ENCODE measurements around the gene CNIH3. TPM values are rescaled to one million over a fixed set of nuclear protein-coding genes. Genes with fewer than 3 reads are reported as not detected.

Gene CNIH3
- total and polyA plus RNA-seq, 2 donors (not counting 3 experiments of a cell fraction or from before 2014, with no cell fraction given), result 1.3 to 2.5 TPM

DNA sequence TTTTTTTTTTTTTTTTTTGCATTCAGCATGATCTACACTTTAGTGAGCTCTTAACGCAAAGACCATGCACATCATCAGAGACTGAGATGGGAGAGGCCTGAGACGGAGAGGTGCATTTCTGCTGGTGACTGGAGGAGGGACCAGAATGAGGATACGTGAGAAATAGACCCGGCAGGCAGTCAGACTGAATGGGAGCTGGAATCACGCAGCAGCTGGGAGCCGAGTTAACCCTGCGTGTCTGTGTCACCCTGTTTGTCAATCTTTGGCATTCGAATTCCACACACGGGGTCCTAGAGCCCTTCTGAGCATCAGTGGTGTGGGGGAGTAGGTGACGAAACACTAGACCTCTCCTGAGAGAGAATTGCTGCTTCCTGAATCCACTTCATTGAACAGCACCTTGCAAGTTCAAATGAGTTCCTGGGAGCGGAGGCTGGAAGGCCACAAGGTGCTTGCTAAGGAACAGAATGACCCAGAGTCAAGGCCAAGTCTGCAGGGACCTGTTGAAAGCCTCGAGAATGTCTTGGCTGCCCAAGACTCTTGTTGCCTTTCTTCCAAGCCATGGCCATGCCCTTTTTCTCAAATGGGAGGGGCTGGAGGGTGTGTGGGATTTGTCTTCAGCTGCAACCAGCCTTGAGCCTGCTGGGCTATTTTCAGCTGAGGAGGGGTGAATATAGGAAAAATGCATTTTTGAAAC is 123.3 kb downstream of the CNIH3 start:
- BruUV-seq (replicated peaks), result no TSS peak
- Histone ChIP-seq H3K9me3 (replicated peaks; ENCODE audit: control insufficient read depth, insufficient read depth, low read length) (no peaks in the 10 kb centered on the region), H3K27me3 (ENCODE audit: control insufficient read depth in 2 of 2, insufficient read depth in 2 of 2, low read length in 2 of 2) (no peaks in the 10 kb centered on the region), H3K9ac (replicated peaks; ENCODE audit: extremely low read depth, insufficient read depth, low read length) (no peak overlapping the region), H3K79me2 (ENCODE audit: control insufficient read depth, insufficient read depth, low read length) (no peaks in the 10 kb centered on the region), H3K4me2 (ENCODE audit: insufficient read depth, low read length) (no peak overlapping the region), H3K27ac (ENCODE audit: insufficient read depth, low read depth, low read length) (no peak overlapping the region), H3K4me1 (ENCODE audit: control insufficient read depth, extremely low read depth, insufficient read depth, low read length) (no peaks in the 10 kb centered on the region), H3K36me3 (ENCODE audit: control insufficient read depth in 2 of 2, extremely low read depth in 1 of 2, insufficient read depth in 2 of 2, low read length in 2 of 2) (no peaks in the 10 kb centered on the region), H4K20me1 (replicated peaks; ENCODE audit: control insufficient read depth, extremely low read depth, insufficient read depth, low read length) (no peaks in the 10 kb centered on the region), H3K9me1 (replicated peaks; ENCODE audit: control insufficient read depth, extremely low read depth, insufficient read depth, low read length) (no peaks in the 10 kb centered on the region), H3K4me3 (replicated peaks in 1 of 3; ENCODE audit: insufficient read depth in 1 of 3, low read depth in 1 of 3, low read length in 3 of 3) (no peak overlapping the region), H2AFZ (ENCODE audit: low read depth, low read length) (no peak overlapping the region)
- DNase-seq (ENCODE audit: low read depth, low spot score) (no peak), FAIRE-seq (no peak)
- intact Hi-C loops (cut with micrococcal nuclease), result no loop called here
- TF ChIP-seq JUN (IDR thresholded peaks at IDR 0.05; ENCODE audit: borderline replicate concordance, insufficient read depth, insufficient read length, low read depth) (no peak), MYC (IDR thresholded peaks at IDR 0.05; ENCODE audit: low read depth, low read length) (no peak), GATA2 (IDR thresholded peaks at IDR 0.05; ENCODE audit: insufficient read depth, insufficient read length, low read depth, low read length) (no peak), POLR2AphosphoS5 (IDR thresholded peaks at IDR 0.05; ENCODE audit: insufficient read depth, low read depth, low read length) (no peak), FOS (IDR thresholded peaks at IDR 0.05; ENCODE audit: borderline replicate concordance, insufficient read depth, low read length) (no peak), EZH2 (IDR thresholded peaks at IDR 0.05; ENCODE audit: borderline replicate concordance, low read depth, low read length, severe bottlenecking) (no peak), POLR2A (IDR thresholded peaks at IDR 0.05; ENCODE audit: low read depth, low read length) (no peak)
- TF ChIP-seq, protein P1, sequence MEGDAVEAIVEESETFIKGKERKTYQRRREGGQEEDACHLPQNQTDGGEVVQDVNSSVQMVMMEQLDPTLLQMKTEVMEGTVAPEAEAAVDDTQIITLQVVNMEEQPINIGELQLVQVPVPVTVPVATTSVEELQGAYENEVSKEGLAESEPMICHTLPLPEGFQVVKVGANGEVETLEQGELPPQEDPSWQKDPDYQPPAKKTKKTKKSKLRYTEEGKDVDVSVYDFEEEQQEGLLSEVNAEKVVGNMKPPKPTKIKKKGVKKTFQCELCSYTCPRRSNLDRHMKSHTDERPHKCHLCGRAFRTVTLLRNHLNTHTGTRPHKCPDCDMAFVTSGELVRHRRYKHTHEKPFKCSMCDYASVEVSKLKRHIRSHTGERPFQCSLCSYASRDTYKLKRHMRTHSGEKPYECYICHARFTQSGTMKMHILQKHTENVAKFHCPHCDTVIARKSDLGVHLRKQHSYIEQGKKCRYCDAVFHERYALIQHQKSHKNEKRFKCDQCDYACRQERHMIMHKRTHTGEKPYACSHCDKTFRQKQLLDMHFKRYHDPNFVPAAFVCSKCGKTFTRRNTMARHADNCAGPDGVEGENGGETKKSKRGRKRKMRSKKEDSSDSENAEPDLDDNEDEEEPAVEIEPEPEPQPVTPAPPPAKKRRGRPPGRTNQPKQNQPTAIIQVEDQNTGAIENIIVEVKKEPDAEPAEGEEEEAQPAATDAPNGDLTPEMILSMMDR (IDR thresholded peaks at IDR 0.05; ENCODE audit: extremely low read depth in 1 of 2, insufficient read depth in 1 of 2, low read depth in 1 of 2, low read length in 2 of 2), result no peak
- TF ChIP-seq, protein P2, sequence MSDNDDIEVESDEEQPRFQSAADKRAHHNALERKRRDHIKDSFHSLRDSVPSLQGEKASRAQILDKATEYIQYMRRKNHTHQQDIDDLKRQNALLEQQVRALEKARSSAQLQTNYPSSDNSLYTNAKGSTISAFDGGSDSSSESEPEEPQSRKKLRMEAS (IDR thresholded peaks at IDR 0.05; ENCODE audit: insufficient read depth, insufficient read length), result no peak
- ChIA-PET CTCF (no interaction called here), POLR2A (interaction anchor here (0.6 kb wide), 1 partner anchor 1703 kb away, joined by 3 read pairs; no protein-coding TSS in a partner anchor)
- dilution Hi-C loops (cut with MboI; ENCODE audit: extremely low pct_ligation_motif_present, low sequenced_read_pairs), result no loop called here

All from endothelial cell of umbilical vein (primary cell).